Memory B cell (primary cell): ENCODE data around the gene SCN4A.
"Not testable (repeated sequence)": the region's sequence is repeated elsewhere in the genome, so short reads cannot be mapped to it uniquely, and the experiment has no call there.

Experiments
- ATAC-seq: fragments of 150-1000 bp; cut with Tn5 transposase; 2 replicates; pipeline ENCODE4 v1.10.0; 2021; ENCODE audit warnings: low read depth, mild to moderate bottlenecking, moderate library complexity
- DNase-seq, 2 donors: peaks; one replicate each; pipeline ENCODE4 v3.0.0; 2022; ENCODE audit warnings: low spot score in 2 of 2
- H3K27ac Mint-ChIP-seq: one replicate; pipeline ENCODE4 v1.8.0; 2022; ENCODE audit warnings: mild to moderate bottlenecking, moderate library complexity, mixed read lengths
- H3K27me3 Mint-ChIP-seq: one replicate; pipeline ENCODE4 v1.8.0; 2022; ENCODE audit warnings: mixed read lengths
- H3K36me3 Mint-ChIP-seq: one replicate; pipeline ENCODE4 v1.8.0; 2022; ENCODE audit warnings: mild to moderate bottlenecking, mixed read lengths
- H3K4me1 Mint-ChIP-seq: one replicate; pipeline ENCODE4 v1.8.0; 2022; ENCODE audit warnings: mixed read lengths
- H3K4me3 Mint-ChIP-seq: one replicate; pipeline ENCODE4 v1.8.0; 2022; ENCODE audit warnings: mild to moderate bottlenecking, moderate library complexity, mixed read lengths
- H3K9me3 Mint-ChIP-seq: one replicate; pipeline ENCODE4 v1.8.0; 2022; ENCODE audit warnings: mixed read lengths

Gene SCN4A

GRCh38 chr17:63983320-63983719, 10.6 kb upstream of the SCN4A start:
- DNase-seq (no peak), ATAC-seq (no peak)
- H3K9me3 Mint-ChIP-seq, result peaks cover 6% of the 10 kb centered on the region
- H3K27ac Mint-ChIP-seq, result no peak overlapping the region
- H3K4me1 Mint-ChIP-seq, result peaks cover 8% of the 10 kb centered on the region
- no peak overlapping the region for H3K4me3 Mint-ChIP-seq
- H3K27me3 Mint-ChIP-seq, result no peaks in the 10 kb centered on the region
- peaks cover 4% of the 10 kb centered on the region for H3K36me3 Mint-ChIP-seq

GRCh38 chr17:63982641-63983040, 9.9 kb upstream of the SCN4A start:
- not testable (repeated sequence) for ATAC-seq, H3K27me3 Mint-ChIP-seq, H3K27ac Mint-ChIP-seq, H3K4me1 Mint-ChIP-seq, H3K9me3 Mint-ChIP-seq, H3K36me3 Mint-ChIP-seq, H3K4me3 Mint-ChIP-seq, DNase-seq

- Mint-ChIP-seq H3K9me3 (peaks cover 6% of the 10 kb centered on the region), H3K27ac (no peak overlapping the region), H3K4me1 (peaks cover 6% of the 10 kb centered on the region), H3K27me3 (peaks cover 10% of the 10 kb centered on the region), H3K36me3 (peaks cover 4% of the 10 kb centered on the region), H3K4me3 (no peak overlapping the region)
- ATAC-seq (no peak), DNase-seq (no peak)
These were observed 5.8 kb upstream of the SCN4A start for GRCh38 chr17:63978272-63979200.

GRCh38 chr17:63976702-63977101, 4.0 kb upstream of the SCN4A start:
- no peaks in the 10 kb centered on the region for H3K36me3 Mint-ChIP-seq
- H3K27ac Mint-ChIP-seq, result no peak overlapping the region
- DNase-seq (no peak), ATAC-seq (no peak)
- no peak overlapping the region for H3K4me3 Mint-ChIP-seq
- no peaks in the 10 kb centered on the region for H3K9me3 Mint-ChIP-seq
- H3K4me1 Mint-ChIP-seq, result peaks cover 6% of the 10 kb centered on the region
- H3K27me3 Mint-ChIP-seq, result peaks cover 17% of the 10 kb centered on the region

GRCh38 chr17:63975541-63976092, 2.9 kb upstream of the SCN4A start:
- H3K4me3 Mint-ChIP-seq, result no peak overlapping the region
- H3K27me3 Mint-ChIP-seq, result peaks cover 17% of the 10 kb centered on the region
- H3K9me3 Mint-ChIP-seq, result no peaks in the 10 kb centered on the region
- DNase-seq, result no peak
- peaks cover 6% of the 10 kb centered on the region for H3K4me1 Mint-ChIP-seq
- no peaks in the 10 kb centered on the region for H3K36me3 Mint-ChIP-seq
- ATAC-seq, result no peak
- no peak overlapping the region for H3K27ac Mint-ChIP-seq

- Mint-ChIP-seq H3K27me3 (peaks cover 17% of the 10 kb centered on the region), H3K27ac (no peak overlapping the region), H3K4me3 (no peak overlapping the region), H3K9me3 (no peaks in the 10 kb centered on the region), H3K36me3 (no peaks in the 10 kb centered on the region), H3K4me1 (peaks cover 6% of the 10 kb centered on the region)
- no peak for DNase-seq
- no peak for ATAC-seq
These were observed 2.0 kb upstream of the SCN4A start for GRCh38 chr17:63974594-63975192.

GRCh38 chr17:63973930-63974593, 1.3 kb upstream of the SCN4A start:
- no peak for ATAC-seq
- Mint-ChIP-seq H3K36me3 (no peaks in the 10 kb centered on the region), H3K4me3 (no peak overlapping the region), H3K9me3 (no peaks in the 10 kb centered on the region), H3K27me3 (peaks cover 17% of the 10 kb centered on the region), H3K27ac (no peak overlapping the region), H3K4me1 (peaks cover 6% of the 10 kb centered on the region)
- no peak for DNase-seq

- ATAC-seq, result no peak
- Mint-ChIP-seq H3K27ac (no peak overlapping the region), H3K36me3 (no peaks in the 10 kb centered on the region), H3K27me3 (peaks cover 17% of the 10 kb centered on the region), H3K4me1 (peaks cover 6% of the 10 kb centered on the region), H3K9me3 (no peaks in the 10 kb centered on the region), H3K4me3 (no peak overlapping the region)
- no peak for DNase-seq
These were observed 529 bp upstream of the SCN4A start for GRCh38 chr17:63973247-63973646.

- no peak for ATAC-seq
- no peak for DNase-seq
- Mint-ChIP-seq H3K36me3 (no peaks in the 10 kb centered on the region), H3K4me1 (peaks cover 4% of the 10 kb centered on the region), H3K27ac (no peak overlapping the region), H3K4me3 (no peak overlapping the region), H3K9me3 (no peaks in the 10 kb centered on the region), H3K27me3 (peaks cover 7% of the 10 kb centered on the region)
These were observed 3.4 kb downstream of the SCN4A start for GRCh38 chr17:63969278-63969677.

GRCh38 chr17:63967953-63968352, 4.8 kb downstream of the SCN4A start:
- H3K27ac Mint-ChIP-seq, result no peak overlapping the region
- DNase-seq, result no peak
- H3K4me3 Mint-ChIP-seq, result no peak overlapping the region
- H3K36me3 Mint-ChIP-seq, result no peaks in the 10 kb centered on the region
- H3K9me3 Mint-ChIP-seq, result no peaks in the 10 kb centered on the region
- ATAC-seq, result peak; percentile 35
- H3K27me3 Mint-ChIP-seq, result peaks cover 4% of the 10 kb centered on the region
- peaks cover 5% of the 10 kb centered on the region for H3K4me1 Mint-ChIP-seq

- Mint-ChIP-seq H3K27me3 (no peaks in the 10 kb centered on the region), H3K9me3 (no peaks in the 10 kb centered on the region), H3K4me3 (no peak overlapping the region), H3K4me1 (peaks cover 9% of the 10 kb centered on the region), H3K36me3 (no peaks in the 10 kb centered on the region), H3K27ac (no peak overlapping the region)
- ATAC-seq, result peak; percentile 60
- DNase-seq, result no peak
These were observed 6.0 kb downstream of the SCN4A start for GRCh38 chr17:63966646-63967264.

- Mint-ChIP-seq H3K27me3 (no peaks in the 10 kb centered on the region), H3K9me3 (no peaks in the 10 kb centered on the region), H3K4me3 (no peak overlapping the region), H3K36me3 (no peaks in the 10 kb centered on the region), H3K27ac (no peak overlapping the region), H3K4me1 (peaks cover 22% of the 10 kb centered on the region)
- DNase-seq (no peak), ATAC-seq (no peak)
These were observed 9.6 kb downstream of the SCN4A start for GRCh38 chr17:63963123-63963522.

GRCh38 chr17:63962298-63962744, 10.4 kb downstream of the SCN4A start:
- Mint-ChIP-seq H3K27ac (no peak overlapping the region), H3K36me3 (no peaks in the 10 kb centered on the region), H3K9me3 (no peaks in the 10 kb centered on the region), H3K4me1 (peaks cover 22% of the 10 kb centered on the region), H3K27me3 (no peaks in the 10 kb centered on the region), H3K4me3 (no peak overlapping the region)
- DNase-seq (no peak), ATAC-seq (no peak)
